HepG2 (cell line): ENCODE data around the gene TTC31. TPM values are rescaled to one million over a fixed set of nuclear protein-coding genes. Genes with fewer than 3 reads are reported as not detected.

Source experiments
- BCL6 ChIP-seq: IDR thresholded peaks from 2 replicates; pipeline ENCODE4 v1.6.1; 2016; ENCODE audit warnings: missing genetic modification reagents, missing compliant biosample characterization
- MLXIP ChIP-seq: sonication (generic); formaldehyde crosslinking; IDR thresholded peaks from 2 replicates; pipeline ENCODE4 v1.9.0; 2021; ENCODE audit warnings: missing genetic modification reagents, borderline replicate concordance
- MXD4 ChIP-seq: IDR thresholded peaks from 2 replicates; pipeline ENCODE4 v1.6.1; 2016; ENCODE audit warnings: mild to moderate bottlenecking, missing biosample characterization, missing genetic modification reagents
- NFKBIZ ChIP-seq: IDR thresholded peaks from 2 replicates; pipeline ENCODE4 v1.6.1; 2018; ENCODE audit warnings: missing genetic modification reagents, missing compliant biosample characterization
- PBX2 ChIP-seq: IDR thresholded peaks from 2 replicates; pipeline ENCODE4 v1.6.1; 2016; ENCODE audit warnings: control low read depth
- RNF219 ChIP-seq: sonication (generic); formaldehyde crosslinking; IDR thresholded peaks from 2 replicates; pipeline ENCODE4 v1.5.0; 2020; ENCODE audit warnings: mild to moderate bottlenecking, missing genetic modification reagents
- TRIM24 ChIP-seq: sonication (generic); formaldehyde crosslinking; IDR thresholded peaks from 2 replicates; pipeline ENCODE4 v1.8.0; 2022; ENCODE audit warnings: mild to moderate bottlenecking, missing genetic modification reagents
- ZNF138 ChIP-seq: sonication (generic); formaldehyde crosslinking; IDR thresholded peaks from 2 replicates; pipeline ENCODE4 v1.5.0; 2020; ENCODE audit warnings: mild to moderate bottlenecking, low read depth, missing genetic modification reagents
- ZNF296 ChIP-seq: sonication (generic); formaldehyde crosslinking; conservative IDR thresholded peaks from 2 replicates; pipeline ENCODE4 v1.5.0; 2020; ENCODE audit warnings: mild to moderate bottlenecking, missing genetic modification reagents
- ZNF318 ChIP-seq: sonication (generic); formaldehyde crosslinking; IDR thresholded peaks from 2 replicates; pipeline ENCODE4 v1.4.0; 2020; ENCODE audit warnings: mild to moderate bottlenecking, missing genetic modification reagents
- ZNF496 ChIP-seq: sonication (generic); formaldehyde crosslinking; IDR thresholded peaks from 2 replicates; pipeline ENCODE4 v1.8.1; 2023; ENCODE audit warnings: mild to moderate bottlenecking, moderate library complexity, missing genetic modification reagents; ENCODE audit not compliant: insufficient replicate concordance
- ZNF775 ChIP-seq: sonication (generic); formaldehyde crosslinking; IDR thresholded peaks from 2 replicates; pipeline ENCODE4 v1.4.0; 2020; ENCODE audit warnings: missing genetic modification reagents, mild to moderate bottlenecking, moderate library complexity, borderline replicate concordance
- polyA plus RNA-seq, 8 experiments: library from polyadenylated mRNA; depleted of rRNA in 3 of 8; stranded (reverse) in 7 of 8; unstranded in 1 of 8; fragments of >200 nt; fragmentation: Illumina TruSeq in 4 of 8; extraction: Trizol in 4 of 8; gene quantifications; 2 replicates each; pipeline versions ENCODE4 v1.2.1 to v1.2.3, GENCODE V29; 2011 to 2016; ENCODE audit warnings: low read depth in 4 of 8, missing spikeins in 1 of 8, mixed read lengths in 1 of 8; ENCODE audit not compliant: insufficient read depth in 1 of 8
- total RNA-seq, 5 experiments: library from RNA; depleted of rRNA; stranded (reverse); fragments of >200 nt; fragmentation: Illumina TruSeq; extraction: Trizol; gene quantifications; 2 replicates each; pipeline ENCODE4 v1.2.3, GENCODE V29; 2016; ENCODE audit warnings: low read depth in 1 of 5

The TTC31 gene
- total and polyA plus RNA-seq, 2 of the 13 experiments (the other 11 are each of a cell fraction or from before 2014, with no cell fraction given): 28.3 to 39.5 TPM

GRCh38 chr2:74472086-74472944 lies 10.6 kb upstream of the TTC31 start, which contains the start of gene MRPL53 (continued):
- TF ChIP-seq ZNF496: no peak
- TF ChIP-seq PBX2: no peak
- TF ChIP-seq MLXIP (CRISPR knock-in tag): no peak
- TF ChIP-seq NFKBIZ: peak; percentile 78; the same call in 1 of the 2 replicates
- no peak for TF ChIP-seq RNF219 (CRISPR knock-in tag)
- TF ChIP-seq TRIM24 (CRISPR knock-in tag): no peak
- TF ChIP-seq BCL6: peak; percentile 64
- peak; percentile 96 for TF ChIP-seq MXD4 (CRISPR knock-in tag)
- TF ChIP-seq ZNF318: peak; percentile 99
- peak; percentile 61; the same call in 1 of the 2 replicates for TF ChIP-seq ZNF138
- TF ChIP-seq ZNF296 (CRISPR knock-in tag): 0 out of 2 replicates have a peak, but pooled peaks have one; percentile 68
- peak; percentile 16 for TF ChIP-seq ZNF775 (CRISPR knock-in tag)
